Right lobe of liver (tissue), 4 donors: Measurements from ENCODE around the gene PUM2.

ENCODE experiments used
- POLR2A ChIP-seq: fragments of 450-650 bp; IDR thresholded peaks from one replicate; pipeline ENCODE4 v1.6.1; 2017; ENCODE audit warnings: antibody characterized with exemption, mild to moderate bottlenecking
- TF ChIP-seq, protein P1 (sequence below), 4 donors: fragments of 200-600 bp in 3 of 4; fragments of 450-650 bp in 1 of 4; IDR thresholded peaks; one replicate each; pipeline versions ENCODE4 v1.5.1 to v1.8.0; 2016 to 2022; ENCODE audit warnings: antibody characterized with exemption in 4 of 4, mild to moderate bottlenecking in 2 of 4
- donor health status: DM: no; HTN: no; CAD: no.
- donor health status: DM: no; HTN: no; CAD: no.
- donor health status: DM: no; HTN: yes; CAD: no.

DNA sequence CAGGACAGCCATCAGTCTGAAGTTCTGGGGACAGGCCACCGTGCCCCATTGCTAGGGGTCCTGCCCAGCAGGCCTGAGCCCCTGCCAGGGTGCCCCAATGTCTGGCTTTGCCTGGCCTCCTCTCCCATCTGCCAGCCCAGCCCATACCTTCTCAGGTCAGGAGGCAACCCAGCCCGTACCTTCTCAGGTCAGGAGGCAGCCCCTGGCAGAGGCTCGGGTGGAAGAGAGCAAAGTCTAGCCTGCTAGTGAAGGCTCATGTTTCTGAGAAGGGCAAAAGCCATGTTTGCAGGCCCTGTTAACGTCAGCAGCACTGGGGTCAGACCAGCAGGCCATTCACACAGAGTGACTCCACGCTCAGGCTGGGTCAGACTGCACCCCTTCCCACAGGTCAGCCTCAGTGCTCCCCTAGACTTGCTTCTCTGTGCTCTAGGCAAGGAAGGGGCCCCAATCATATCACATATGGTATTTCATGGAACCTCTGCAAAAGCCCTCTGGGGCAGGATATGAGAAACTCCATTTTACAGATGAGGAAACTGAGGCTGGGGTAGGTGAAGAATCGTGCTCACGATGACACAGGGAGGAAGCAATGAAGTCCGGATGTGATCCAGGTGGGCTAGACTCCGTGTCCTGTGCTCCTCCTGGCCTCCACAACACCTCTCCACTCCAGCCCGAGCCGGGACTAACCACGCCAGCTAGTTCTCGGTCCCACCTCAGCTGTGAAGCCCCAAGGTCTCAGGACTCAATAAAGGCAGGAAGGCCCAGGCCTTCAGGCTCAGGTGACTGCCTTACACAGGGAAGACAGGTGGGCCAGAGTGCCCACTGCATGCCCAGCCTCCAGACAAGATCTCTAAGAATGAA lies 135.2 kb downstream of the PUM2 start:
- peak; percentile 48 for TF ChIP-seq POLR2A
- TF ChIP-seq, protein P1, sequence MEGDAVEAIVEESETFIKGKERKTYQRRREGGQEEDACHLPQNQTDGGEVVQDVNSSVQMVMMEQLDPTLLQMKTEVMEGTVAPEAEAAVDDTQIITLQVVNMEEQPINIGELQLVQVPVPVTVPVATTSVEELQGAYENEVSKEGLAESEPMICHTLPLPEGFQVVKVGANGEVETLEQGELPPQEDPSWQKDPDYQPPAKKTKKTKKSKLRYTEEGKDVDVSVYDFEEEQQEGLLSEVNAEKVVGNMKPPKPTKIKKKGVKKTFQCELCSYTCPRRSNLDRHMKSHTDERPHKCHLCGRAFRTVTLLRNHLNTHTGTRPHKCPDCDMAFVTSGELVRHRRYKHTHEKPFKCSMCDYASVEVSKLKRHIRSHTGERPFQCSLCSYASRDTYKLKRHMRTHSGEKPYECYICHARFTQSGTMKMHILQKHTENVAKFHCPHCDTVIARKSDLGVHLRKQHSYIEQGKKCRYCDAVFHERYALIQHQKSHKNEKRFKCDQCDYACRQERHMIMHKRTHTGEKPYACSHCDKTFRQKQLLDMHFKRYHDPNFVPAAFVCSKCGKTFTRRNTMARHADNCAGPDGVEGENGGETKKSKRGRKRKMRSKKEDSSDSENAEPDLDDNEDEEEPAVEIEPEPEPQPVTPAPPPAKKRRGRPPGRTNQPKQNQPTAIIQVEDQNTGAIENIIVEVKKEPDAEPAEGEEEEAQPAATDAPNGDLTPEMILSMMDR (IDR thresholded peaks at IDR 0.05) = no peak
